ENCODE data around the gene PIAS2.
"Not testable (repeated sequence)": the region's sequence is repeated elsewhere in the genome, so short reads cannot be mapped to it uniquely, and the experiment has no call there.

Gene PIAS2

GRCh38 chr18:46917108-46917802, at the start of gene PIAS2, which contains the start of gene KATNAL2:
Gene PIAS2 (minus strand): TSS chr18:46917507. CDS start chr18:46917345, 162 bp downstream.
Gene KATNAL2 (plus strand): TSS chr18:46917602. CDS start chr18:46946873, 29,271 bp downstream.
- peak; percentile 88 for DNase-seq

- DNase-seq: not testable (repeated sequence)
Measured at GRCh38 chr18:46966266-46966665, 49.0 kb upstream of the PIAS2 start.

GRCh38 chr18:46964579-46965293, 47.4 kb upstream of the PIAS2 start:
- DNase-seq: not testable (repeated sequence)

- not testable (repeated sequence) for DNase-seq
Measured at GRCh38 chr18:46963656-46964578, 46.6 kb upstream of the PIAS2 start.

GRCh38 chr18:46958209-46958608, 40.9 kb upstream of the PIAS2 start:
- no peak for DNase-seq

GRCh38 chr18:46953195-46953594, 35.9 kb upstream of the PIAS2 start:
- no peak for DNase-seq

GRCh38 chr18:46950064-46950656, 32.9 kb upstream of the PIAS2 start:
- peak; percentile 61 for DNase-seq

- peak; percentile 76 for DNase-seq
Measured at GRCh38 chr18:46946656-46947282, 29.5 kb upstream of the PIAS2 start.

GRCh38 chr18:46942646-46943045, 25.3 kb upstream of the PIAS2 start:
- DNase-seq: no peak

- DNase-seq: no peak
Measured at GRCh38 chr18:46939998-46940571, 22.8 kb upstream of the PIAS2 start.

GRCh38 chr18:46939337-46939963, 22.1 kb upstream of the PIAS2 start:
- no peak for DNase-seq

GRCh38 chr18:46920653-46921052, 3.3 kb upstream of the PIAS2 start:
- peak; percentile 28 for DNase-seq

GRCh38 chr18:46920067-46920466, 2.8 kb upstream of the PIAS2 start:
- no peak for DNase-seq

- DNase-seq: peak; percentile 70
Measured at GRCh38 chr18:46917803-46918600, 695 bp upstream of the PIAS2 start.

GRCh38 chr18:46916551-46917107, 678 bp downstream of the PIAS2 start:
- peak; percentile 75 for DNase-seq

- no peak for DNase-seq
Measured at GRCh38 chr18:46915800-46916550, 1.3 kb downstream of the PIAS2 start.

- no peak for DNase-seq
Measured at GRCh38 chr18:46910856-46911255, 6.5 kb downstream of the PIAS2 start.

GRCh38 chr18:46909497-46909896, 7.8 kb downstream of the PIAS2 start:
- no peak for DNase-seq

GRCh38 chr18:46903406-46903805, 13.9 kb downstream of the PIAS2 start:
- no peak for DNase-seq
